Stomach (tissue), 9 donors: ENCODE measurements around the gene SP2. TPM values are rescaled to one million over a fixed set of nuclear protein-coding genes. Genes with fewer than 3 reads are reported as not detected.

Source experiments
- DNase-seq, 2 donors: peaks; one replicate each; pipeline versions ENCODE4 v3.0.0 to v3.0.0-alpha.2; 2013 to 2019
- H3K27ac ChIP-seq, 5 donors: fragments of 200-600 bp in 4 of 5; sonication (generic) in 4 of 5; one replicate each; pipeline ENCODE4 v1.5.1; 2013 to 2019; ENCODE audit warnings: mild to moderate bottlenecking in 1 of 5, moderate library complexity in 1 of 5
- H3K27me3 ChIP-seq, 3 donors: fragments of 200-600 bp; sonication (generic); one replicate each; pipeline ENCODE4 v1.5.1; 2017 to 2019; ENCODE audit warnings: mixed run types in 1 of 3
- H3K36me3 ChIP-seq, 4 donors: fragments of 200-600 bp; sonication (generic); 1 replicate in 3 of 4; 2 replicates in 1 of 4; pipeline ENCODE4 v1.5.1; 2016 to 2019
- H3K4me1 ChIP-seq, 4 donors: fragments of 200-600 bp; sonication (generic); one replicate each; pipeline ENCODE4 v1.5.1; 2016 to 2019
- H3K4me3 ChIP-seq, 4 donors: fragments of 200-600 bp; sonication (generic) in 3 of 4; one replicate each; pipeline ENCODE4 v1.5.1; 2016 to 2019; ENCODE audit warnings: mild to moderate bottlenecking in 1 of 4
- H3K9me3 ChIP-seq, 4 donors: fragments of 200-600 bp; sonication (generic); one replicate each; pipeline ENCODE4 v1.5.1; 2016 to 2019
- CTCF ChIP-seq, 7 experiments: fragments of 450-650 bp in 4 of 7; fragments of 200-600 bp in 3 of 7; sonication (generic) in 3 of 7; IDR thresholded peaks; one replicate each; pipeline ENCODE4 v1.5.1; 2016 to 2019; ENCODE audit warnings: antibody characterized with exemption in 7 of 7, control low read depth in 2 of 7, mild to moderate bottlenecking in 1 of 7
- EP300 ChIP-seq: sonication (generic); formaldehyde crosslinking; IDR thresholded peaks from one replicate; pipeline ENCODE4 v1.6.1; 2017; ENCODE audit warnings: antibody characterized with exemption
- POLR2A ChIP-seq, 4 donors: fragments of 450-650 bp; IDR thresholded peaks; one replicate each; pipeline ENCODE4 v1.6.1; 2016; ENCODE audit warnings: antibody characterized with exemption in 4 of 4, control low read depth in 2 of 4, mild to moderate bottlenecking in 1 of 4, moderate library complexity in 1 of 4
- POLR2AphosphoS5 ChIP-seq, 3 donors: sonication (generic); formaldehyde crosslinking; IDR thresholded peaks; one replicate each; pipeline ENCODE4 v1.6.1; 2016; ENCODE audit warnings: antibody characterized with exemption in 3 of 3
- WGBS, 5 donors: extraction: QIAGEN DNeasy Blood & Tissue Kit in 3 of 5; methylation state at CpG; one replicate each; pipeline versions ENCODE4 v1.1.5 to v1.1.7; 2013 to 2018; 5-methylcytosine and 5-hydroxymethylcytosine counted together
- intact Hi-C: fragments of 100-400 bp; cut with DNase I; formaldehyde crosslinking; loops from one replicate; pipeline ENCODE4 v1.15.1; 2023; ENCODE audit warnings: low total_unique reads
- polyA plus RNA-seq, 3 donors: library from polyadenylated mRNA; stranded (reverse); fragments of 200-250 nt; gene quantifications; one replicate each; pipeline ENCODE4 v1.2.3, GENCODE V29; 2013
- total RNA-seq, 5 donors: library from RNA; depleted of rRNA; stranded (reverse); fragments of >200 nt; gene quantifications; one replicate each; pipeline versions ENCODE4 v1.1.0 to v1.2.3, GENCODE V29; 2014 to 2016
- donor health status: healthy with polysubstance abuse.
- donor health status: Bipolar disorder and iron deficiency.
- donor health status: healthy.

The SP2 gene
- total and polyA plus RNA-seq, 8 donors = 0.87 to 22.8 (median 6.3) TPM

- 68 to 82% (median 72%) methylated on average over 14 to 16 of the region's 16 CpGs for WGBS, 5 donors
- H3K4me1 ChIP-seq = no peaks in the 10 kb centered on the region
- intact Hi-C loops = no loop called here
Observed at GRCh38 chr17:47857551-47858455, 38.2 kb upstream of the SP2 start.

GRCh38 chr17:47860386-47860785, 35.6 kb upstream of the SP2 start:
- intact Hi-C loops = no loop called here
- 84 to 93% (median 86%) methylated on average over 5 of the region's 5 CpGs for WGBS, 5 donors
- Histone ChIP-seq H3K4me1 (no peaks in the 10 kb centered on the region), H3K4me3 (no peak overlapping the region), H3K27me3 (peaks cover 3 to 69% (median 23%) of the 10 kb centered on the region in 3 donors), H3K36me3 (no peaks in the 10 kb centered on the region), H3K9me3 (no peaks in the 10 kb centered on the region), H3K27ac (no peak overlapping the region)
- no peak for DNase-seq
- TF ChIP-seq EP300 (no peak), POLR2A (IDR thresholded peaks at IDR 0.05) (no peak), POLR2AphosphoS5 (IDR thresholded peaks at IDR 0.05) (no peak), CTCF (IDR thresholded peaks at IDR 0.05) (no peak)

More at GRCh38 chr17:47857551-47858455, 38.2 kb upstream of the SP2 start:
- H3K36me3 ChIP-seq = no peaks in the 10 kb centered on the region
- H3K27me3 ChIP-seq = peaks cover 16 to 84% (median 48%) of the 10 kb centered on the region in 3 donors
- DNase-seq = no peak
- no peaks in the 10 kb centered on the region for H3K9me3 ChIP-seq
- no peak for TF ChIP-seq POLR2A (IDR thresholded peaks at IDR 0.05)
- TF ChIP-seq CTCF (IDR thresholded peaks at IDR 0.05) = no peak
- TF ChIP-seq EP300 = no peak
- TF ChIP-seq POLR2AphosphoS5 (IDR thresholded peaks at IDR 0.05) = no peak
- no peak overlapping the region for H3K27ac ChIP-seq
- no peak overlapping the region for H3K4me3 ChIP-seq

GRCh38 chr17:47862621-47863440, 33.2 kb upstream of the SP2 start:
- Histone ChIP-seq H3K4me3 (no peak overlapping the region), H3K27ac (no peak overlapping the region), H3K36me3 (no peaks in the 10 kb centered on the region), H3K4me1 (no peaks in the 10 kb centered on the region), H3K9me3 (no peaks in the 10 kb centered on the region), H3K27me3 (peaks cover 0 to 69% (median 6%) of the 10 kb centered on the region in 3 donors)
- TF ChIP-seq POLR2A (IDR thresholded peaks at IDR 0.05) (no peak), CTCF (IDR thresholded peaks at IDR 0.05) (no peak)
- WGBS, 5 donors = 63 to 74% (median 71%) methylated on average over 7 of the region's 7 CpGs
- DNase-seq = no peak
- intact Hi-C loops = no loop called here

GRCh38 chr17:47864791-47865216, 31.2 kb upstream of the SP2 start:
- no peak for DNase-seq
- TF ChIP-seq EP300 (no peak), POLR2AphosphoS5 (IDR thresholded peaks at IDR 0.05) (no peak), CTCF (IDR thresholded peaks at IDR 0.05) (no peak)
- WGBS, 5 donors = 47 to 73% (median 61%) methylated on average over 7 of the region's 7 CpGs
- intact Hi-C loops = no loop called here
- H3K4me3 ChIP-seq = no peak overlapping the region
- H3K9me3 ChIP-seq = no peaks in the 10 kb centered on the region
- H3K27me3 ChIP-seq = peaks cover 0 to 71% (median 5%) of the 10 kb centered on the region in 3 donors
- no peaks in the 10 kb centered on the region for H3K4me1 ChIP-seq
- no peaks in the 10 kb centered on the region for H3K36me3 ChIP-seq
- H3K27ac ChIP-seq = no peak overlapping the region
